Thyroid gland (tissue), 4 donors: ENCODE results near the gene KCNE4. TPM values are rescaled to one million over a fixed set of nuclear protein-coding genes. Genes with fewer than 3 reads are reported as not detected.

Experiments
- DNase-seq, 2 donors: peaks; one replicate each; pipeline ENCODE4 v3.0.0-alpha.2; 2019
- H3K27ac ChIP-seq, 3 donors: fragments of 200-600 bp; sonication (generic); 1 replicate in 2 of 3; 2 replicates in 1 of 3; pipeline ENCODE4 v1.5.1; 2016 to 2019; ENCODE audit warnings: mild to moderate bottlenecking in 1 of 3, moderate library complexity in 1 of 3
- H3K27me3 ChIP-seq: fragments of 200-600 bp; sonication (generic); one replicate; pipeline ENCODE4 v1.5.1; 2019
- H3K36me3 ChIP-seq, 2 donors: fragments of 200-600 bp; sonication (generic); one replicate each; pipeline ENCODE4 v1.5.1; 2016 to 2019
- H3K4me1 ChIP-seq, 2 donors: fragments of 200-600 bp; sonication (generic); one replicate each; pipeline ENCODE4 v1.5.1; 2017 to 2019
- H3K4me3 ChIP-seq, 3 donors: fragments of 200-600 bp; sonication (generic); replicated peaks in 1 of 3; 1 replicate in 2 of 3; 2 replicates in 1 of 3; pipeline ENCODE4 v1.5.1; 2016; ENCODE audit warnings: mild to moderate bottlenecking in 1 of 3
- H3K9me3 ChIP-seq: fragments of 200-600 bp; sonication (generic); one replicate; pipeline ENCODE4 v1.5.1; 2017
- POLR2A ChIP-seq, 2 donors: fragments of 450-650 bp; IDR thresholded peaks; one replicate each; pipeline ENCODE4 v1.6.1; 2017; ENCODE audit warnings: antibody characterized with exemption in 2 of 2, mild to moderate bottlenecking in 2 of 2, moderate library complexity in 1 of 2
- WGBS, 2 donors: methylation state at CpG; one replicate each; pipeline ENCODE4 v1.1.5; 2017; 5-methylcytosine and 5-hydroxymethylcytosine counted together
- intact Hi-C: fragments of 100-400 bp; cut with DNase I; formaldehyde crosslinking; loops from one replicate; pipeline ENCODE4 v1.15.1; 2023
- total RNA-seq, 4 donors: library from RNA; depleted of rRNA; stranded (reverse); fragments of >200 nt; gene quantifications; one replicate each; pipeline ENCODE4 v1.2.3, GENCODE V29; 2016
- TF ChIP-seq, protein P1 (sequence below), 6 experiments: fragments of 200-600 bp in 3 of 6; fragments of 450-650 bp in 3 of 6; sonication (generic) in 3 of 6; IDR thresholded peaks; one replicate each; pipeline ENCODE4 v1.5.1; 2016 to 2019; ENCODE audit warnings: antibody characterized with exemption in 6 of 6, mild to moderate bottlenecking in 2 of 6, inconsistent platforms in 1 of 6, moderate library complexity in 1 of 6

Gene KCNE4
- total RNA-seq, 4 donors from 2014 or later, result 7.8 to 19.6 (median 18.4) TPM

DNA sequence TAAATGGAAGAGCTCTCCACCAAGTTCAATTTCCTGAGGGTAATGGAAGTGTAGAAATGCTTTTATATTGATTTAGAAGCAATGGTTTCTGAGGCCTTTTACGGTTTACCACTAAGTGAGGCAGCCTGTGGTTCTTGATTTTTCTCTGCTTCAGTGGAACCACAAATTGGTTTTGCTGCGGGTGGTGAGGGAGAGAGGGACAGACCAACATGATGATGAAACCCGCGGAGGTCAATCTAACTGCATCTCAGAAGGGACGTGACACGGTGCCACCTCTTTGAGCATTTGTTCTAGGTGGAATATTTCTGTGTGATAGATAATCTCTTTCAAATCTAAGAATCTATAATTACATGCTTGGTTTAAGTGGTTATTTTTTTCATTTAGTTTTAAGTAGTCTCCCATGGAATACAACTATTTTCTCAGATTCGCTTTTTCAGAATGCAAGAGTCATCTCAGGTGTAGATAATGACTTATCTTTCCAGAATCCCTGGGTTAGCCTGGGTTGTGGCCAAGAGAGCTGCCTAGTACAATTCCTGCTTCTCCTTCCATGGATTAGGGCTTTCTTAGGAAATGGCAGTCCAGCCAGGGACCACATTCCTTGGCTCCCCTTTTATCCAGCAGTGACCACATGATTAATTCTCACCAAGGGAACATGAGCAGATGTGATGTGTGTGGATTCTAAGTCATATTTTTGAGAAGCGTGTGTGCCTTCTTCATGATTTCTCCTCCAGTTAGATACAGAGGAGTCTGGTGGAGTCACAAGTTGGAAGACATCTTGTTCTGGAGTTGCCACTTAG, 52.5 kb downstream of the KCNE4 start:
- H3K9me3 ChIP-seq, result no peaks in the 10 kb centered on the region
- intact Hi-C loops, result loop anchor here (10.0 kb wide), 1 partner anchor 130 kb away; no protein-coding TSS in a partner anchor
- WGBS, 2 donors, result 94 to 97% methylated on average over 8 of the region's 8 CpGs

More for the DNA sequence above, 52.5 kb downstream of the KCNE4 start:
- H3K27ac ChIP-seq, result no peak overlapping the region
- H3K27me3 ChIP-seq, result no peaks in the 10 kb centered on the region
- no peak for TF ChIP-seq POLR2A (IDR thresholded peaks at IDR 0.05)
- TF ChIP-seq, protein P1, sequence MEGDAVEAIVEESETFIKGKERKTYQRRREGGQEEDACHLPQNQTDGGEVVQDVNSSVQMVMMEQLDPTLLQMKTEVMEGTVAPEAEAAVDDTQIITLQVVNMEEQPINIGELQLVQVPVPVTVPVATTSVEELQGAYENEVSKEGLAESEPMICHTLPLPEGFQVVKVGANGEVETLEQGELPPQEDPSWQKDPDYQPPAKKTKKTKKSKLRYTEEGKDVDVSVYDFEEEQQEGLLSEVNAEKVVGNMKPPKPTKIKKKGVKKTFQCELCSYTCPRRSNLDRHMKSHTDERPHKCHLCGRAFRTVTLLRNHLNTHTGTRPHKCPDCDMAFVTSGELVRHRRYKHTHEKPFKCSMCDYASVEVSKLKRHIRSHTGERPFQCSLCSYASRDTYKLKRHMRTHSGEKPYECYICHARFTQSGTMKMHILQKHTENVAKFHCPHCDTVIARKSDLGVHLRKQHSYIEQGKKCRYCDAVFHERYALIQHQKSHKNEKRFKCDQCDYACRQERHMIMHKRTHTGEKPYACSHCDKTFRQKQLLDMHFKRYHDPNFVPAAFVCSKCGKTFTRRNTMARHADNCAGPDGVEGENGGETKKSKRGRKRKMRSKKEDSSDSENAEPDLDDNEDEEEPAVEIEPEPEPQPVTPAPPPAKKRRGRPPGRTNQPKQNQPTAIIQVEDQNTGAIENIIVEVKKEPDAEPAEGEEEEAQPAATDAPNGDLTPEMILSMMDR (IDR thresholded peaks at IDR 0.05), result no peak
- peaks cover 12 to 14% of the 10 kb centered on the region in 2 donors for H3K4me1 ChIP-seq
- no peak overlapping the region for H3K4me3 ChIP-seq
- no peaks in the 10 kb centered on the region for H3K36me3 ChIP-seq
- DNase-seq, result no peak

Other genes with a start within 250 kb of the KCNE4 start
- gene ACSL3, start 191.2 kb upstream of the KCNE4 start, total RNA-seq, result 10 to 100 TPM; 62.0 to 85.8 (median 76.6) TPM